ENCODE results near the gene EEF1AKMT2.
A peak's percentile ranks its signal among the peaks of the same experiment; 100 is the strongest.

Gene EEF1AKMT2

GRCh38 chr10:124744102-124745050, 47.3 kb downstream of the EEF1AKMT2 start, which contains the start of gene FAM53B:
FAM53B (minus strand) TSS chr10:124744378; CDS start chr10:124706713, 37,665 bp downstream.
- peak within 1 kb of the TSS; percentile 89 for H3K4me3 Mint-ChIP-seq
- H3K27ac Mint-ChIP-seq: peak within 1 kb of the TSS; percentile 90
- H3K36me3 Mint-ChIP-seq: peaks cover 57% of the 10 kb centered on the region
- ATAC-seq (peak; percentile 85), DNase-seq (ENCODE audit: low spot score in 2 of 2) (peak; percentile 63 to 84)
- H3K9me3 Mint-ChIP-seq: no peaks in the 10 kb centered on the region
- H3K4me1 Mint-ChIP-seq: peaks cover 50% of the 10 kb centered on the region

- peak; percentile 35 for ATAC-seq
- H3K4me1 Mint-ChIP-seq: peaks cover 52% of the 10 kb centered on the region
- DNase-seq (ENCODE audit: low spot score in 2 of 2): peak in 1 of 2 donors; percentile 74
Observed at GRCh38 chr10:124743191-124744101, 48.2 kb downstream of the EEF1AKMT2 start.

GRCh38 chr10:124742413-124743190, 49.1 kb downstream of the EEF1AKMT2 start:
- Mint-ChIP-seq H3K36me3 (peaks cover 58% of the 10 kb centered on the region), H3K27ac (peak overlapping the region; percentile 90), H3K4me1 (peaks cover 61% of the 10 kb centered on the region), H3K9me3 (no peaks in the 10 kb centered on the region), H3K4me3 (peak overlapping the region; percentile 89)
- DNase-seq (ENCODE audit: low spot score in 2 of 2): no peak
- ATAC-seq: no peak

More at GRCh38 chr10:124743191-124744101, 48.2 kb downstream of the EEF1AKMT2 start:
- peak overlapping the region; percentile 90 for H3K27ac Mint-ChIP-seq
- H3K9me3 Mint-ChIP-seq: no peaks in the 10 kb centered on the region
- H3K4me3 Mint-ChIP-seq: peak overlapping the region; percentile 89
- peaks cover 65% of the 10 kb centered on the region for H3K36me3 Mint-ChIP-seq

GRCh38 chr10:124741922-124742412, 49.7 kb downstream of the EEF1AKMT2 start:
- peaks cover 67% of the 10 kb centered on the region for H3K4me1 Mint-ChIP-seq
- H3K36me3 Mint-ChIP-seq: peaks cover 53% of the 10 kb centered on the region
- no peaks in the 10 kb centered on the region for H3K9me3 Mint-ChIP-seq
- H3K4me3 Mint-ChIP-seq: peak overlapping the region; percentile 89
- peak overlapping the region; percentile 90 for H3K27ac Mint-ChIP-seq
- DNase-seq (ENCODE audit: low spot score in 2 of 2) (no peak), ATAC-seq (no peak)

- ATAC-seq (peak; percentile 75), DNase-seq (ENCODE audit: low spot score in 2 of 2) (peak; percentile 69 to 88)
- Mint-ChIP-seq H3K4me1 (peaks cover 73% of the 10 kb centered on the region), H3K4me3 (peak overlapping the region; percentile 89), H3K36me3 (peaks cover 48% of the 10 kb centered on the region), H3K27ac (peak overlapping the region; percentile 90), H3K9me3 (no peaks in the 10 kb centered on the region)
Observed at GRCh38 chr10:124741281-124741921, 50.3 kb downstream of the EEF1AKMT2 start.

- peaks cover 80% of the 10 kb centered on the region for H3K4me1 Mint-ChIP-seq
- peak; percentile 11 for ATAC-seq
- H3K36me3 Mint-ChIP-seq: peaks cover 47% of the 10 kb centered on the region
- H3K4me3 Mint-ChIP-seq: peak overlapping the region; percentile 89
- peak overlapping the region; percentile 90 for H3K27ac Mint-ChIP-seq
- H3K9me3 Mint-ChIP-seq: no peaks in the 10 kb centered on the region
- peak in 1 of 2 donors; percentile 64 for DNase-seq (ENCODE audit: low spot score in 2 of 2)
Observed at GRCh38 chr10:124740369-124741280, 51.1 kb downstream of the EEF1AKMT2 start.

GRCh38 chr10:124739986-124740368, 51.7 kb downstream of the EEF1AKMT2 start:
- Mint-ChIP-seq H3K4me1 (peaks cover 80% of the 10 kb centered on the region), H3K9me3 (no peaks in the 10 kb centered on the region), H3K27ac (peak overlapping the region; percentile 90), H3K4me3 (peak overlapping the region; percentile 89), H3K36me3 (peaks cover 47% of the 10 kb centered on the region)
- ATAC-seq: no peak
- DNase-seq (ENCODE audit: low spot score in 2 of 2): peak in 1 of 2 donors; percentile 42

GRCh38 chr10:124739119-124739921, 52.4 kb downstream of the EEF1AKMT2 start:
- peaks cover 47% of the 10 kb centered on the region for H3K36me3 Mint-ChIP-seq
- peaks cover 86% of the 10 kb centered on the region for H3K4me1 Mint-ChIP-seq
- H3K9me3 Mint-ChIP-seq: no peaks in the 10 kb centered on the region
- peak overlapping the region; percentile 90 for H3K27ac Mint-ChIP-seq
- H3K4me3 Mint-ChIP-seq: peak overlapping the region; percentile 89
- DNase-seq (ENCODE audit: low spot score in 2 of 2): no peak
- ATAC-seq: no peak

- H3K27ac Mint-ChIP-seq: peak overlapping the region; percentile 90
- peak overlapping the region; percentile 89 for H3K4me3 Mint-ChIP-seq
- peaks cover 95% of the 10 kb centered on the region for H3K4me1 Mint-ChIP-seq
Observed at GRCh38 chr10:124738441-124738840, 53.2 kb downstream of the EEF1AKMT2 start.

GRCh38 chr10:124737708-124738107, 54.0 kb downstream of the EEF1AKMT2 start:
- Mint-ChIP-seq H3K36me3 (peaks cover 52% of the 10 kb centered on the region), H3K27ac (peak overlapping the region; percentile 90), H3K4me3 (peak overlapping the region; percentile 89), H3K4me1 (peaks cover 98% of the 10 kb centered on the region), H3K9me3 (no peaks in the 10 kb centered on the region)
- DNase-seq (ENCODE audit: low spot score in 2 of 2) (no peak), ATAC-seq (no peak)

More at GRCh38 chr10:124738441-124738840, 53.2 kb downstream of the EEF1AKMT2 start:
- ATAC-seq (no peak), DNase-seq (ENCODE audit: low spot score in 2 of 2) (no peak)
- Mint-ChIP-seq H3K9me3 (no peaks in the 10 kb centered on the region), H3K36me3 (peaks cover 51% of the 10 kb centered on the region)

GRCh38 chr10:124737221-124737620, 54.5 kb downstream of the EEF1AKMT2 start:
- Mint-ChIP-seq H3K36me3 (peaks cover 53% of the 10 kb centered on the region), H3K4me3 (peak overlapping the region; percentile 89), H3K27ac (peak overlapping the region; percentile 90), H3K4me1 (peaks cover 98% of the 10 kb centered on the region), H3K9me3 (no peaks in the 10 kb centered on the region)
- DNase-seq (ENCODE audit: low spot score in 2 of 2) (peak in 1 of 2 donors; percentile 48), ATAC-seq (no peak)

- H3K27ac Mint-ChIP-seq: peak overlapping the region; percentile 92
- no peak for ATAC-seq
Observed at GRCh38 chr10:124736491-124737136, 55.1 kb downstream of the EEF1AKMT2 start.

More at GRCh38 chr10:124736491-124737136, 55.1 kb downstream of the EEF1AKMT2 start:
- peaks cover 53% of the 10 kb centered on the region for H3K36me3 Mint-ChIP-seq
- H3K4me1 Mint-ChIP-seq: peaks cover 100% of the 10 kb centered on the region
- no peaks in the 10 kb centered on the region for H3K9me3 Mint-ChIP-seq
- peak in 1 of 2 donors; percentile 50 for DNase-seq (ENCODE audit: low spot score in 2 of 2)
- H3K4me3 Mint-ChIP-seq: peak overlapping the region; percentile 89

Data from stimulated activated effector memory CD8-positive, alpha-beta T cell treated with anti-CD3 and anti-CD28 coated beads, Interleukin-12 subunit alpha, Interleukin-12 subunit beta, amount 100 ng/mL, for 72 hours (primary cell).